OCI-LY3 (cell line): ENCODE measurements around the gene SLC22A3.

ENCODE experiments used
- H2AFZ ChIP-seq: fragments of 200-600, 300-600 bp; shearing (Covaris generic); 2 replicates; pipeline ENCODE4 v1.6.0; 2014; ENCODE audit warnings: antibody characterized with exemption, low read depth, low read length
- H3K27ac ChIP-seq: fragments of 200-600, 300-600 bp; sonication (generic); 2 replicates; pipeline ENCODE4 v1.5.1; 2014; ENCODE audit warnings: mild to moderate bottlenecking, low read length, moderate library complexity, mixed read lengths
- H3K27me3 ChIP-seq: fragments of 200-600, 300-600 bp; sonication (generic); 2 replicates; pipeline ENCODE4 v1.6.1; 2014; ENCODE audit warnings: low read depth, low read length, mixed read lengths
- H3K36me3 ChIP-seq: fragments of 200-600, 300-600 bp; sonication (generic); replicated peaks from 2 replicates; pipeline ENCODE3; 2014; ENCODE audit warnings: low read depth, low read length, mixed read lengths
- H3K4me1 ChIP-seq: fragments of 300-600, 200-600 bp; sonication (generic); 2 replicates; pipeline ENCODE4 v1.6.1; 2014; ENCODE audit warnings: low read length, mixed read lengths
- H3K4me2 ChIP-seq: fragments of 200-600, 300-600 bp; sonication (generic); 2 replicates; pipeline ENCODE4 v1.6.1; 2014; ENCODE audit warnings: low read length, mixed read lengths
- H3K4me3 ChIP-seq: fragments of 300-600, 200-600 bp; sonication (generic); 2 replicates; pipeline ENCODE4 v1.5.1; 2014; ENCODE audit warnings: antibody characterized with exemption, mild to moderate bottlenecking, low read length, moderate library complexity
- H3K79me2 ChIP-seq: fragments of 300-600, 200-600 bp; shearing (Covaris generic); 2 replicates; pipeline ENCODE4 v1.6.1; 2014; ENCODE audit warnings: mild to moderate bottlenecking, low read length, mixed read lengths
- H3K9ac ChIP-seq: fragments of 300-600, 200-600 bp; shearing (Covaris generic); 2 replicates; pipeline ENCODE4 v1.6.0; 2014; ENCODE audit warnings: mild to moderate bottlenecking, low read length, moderate library complexity
- H3K9me3 ChIP-seq: fragments of 200-600, 300-600 bp; shearing (Covaris generic); 2 replicates; pipeline ENCODE4 v1.6.1; 2014; ENCODE audit warnings: low read length, mixed read lengths; ENCODE audit not compliant: insufficient read depth
- H4K20me1 ChIP-seq: fragments of 200-600, 300-600 bp; sonication (generic); 2 replicates; pipeline ENCODE4 v1.6.1; 2016; ENCODE audit warnings: low read length, mixed read lengths; ENCODE audit not compliant: insufficient read depth
- EZH2phosphoT487 ChIP-seq: fragments of 200-600 bp; shearing (Covaris generic); IDR thresholded peaks from 2 replicates; pipeline ENCODE4 v1.6.1; 2018; ENCODE audit warnings: antibody characterized with exemption, mixed run types, low read depth
- TF ChIP-seq, protein P1 (sequence below): fragments of 200-600, 300-600 bp; sonication (generic); IDR thresholded peaks from 2 replicates; pipeline ENCODE4 v1.5.1; 2014; ENCODE audit warnings: antibody characterized with exemption, low read length, low read depth

The SLC22A3 gene

DNA sequence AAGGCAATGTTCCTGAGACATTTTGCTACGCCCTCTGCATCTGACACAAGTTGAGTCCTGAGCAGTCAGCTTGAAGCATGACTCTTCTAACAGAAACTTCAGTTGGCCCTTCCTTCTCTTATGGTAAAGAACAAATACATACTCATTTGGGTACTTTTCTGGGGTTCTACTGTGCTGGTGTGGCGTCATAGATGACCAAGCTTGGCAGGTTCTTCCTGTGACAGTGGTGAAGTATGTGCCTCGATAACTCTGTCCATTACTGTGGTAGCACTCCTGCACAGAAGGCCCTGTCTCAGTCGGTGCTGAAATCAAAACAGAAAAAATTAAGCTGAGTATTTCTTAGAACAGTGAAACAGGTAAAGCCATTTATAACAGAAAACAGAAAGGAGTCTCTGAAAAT is 152.5 kb downstream of the SLC22A3 start:
- TF ChIP-seq, protein P1, sequence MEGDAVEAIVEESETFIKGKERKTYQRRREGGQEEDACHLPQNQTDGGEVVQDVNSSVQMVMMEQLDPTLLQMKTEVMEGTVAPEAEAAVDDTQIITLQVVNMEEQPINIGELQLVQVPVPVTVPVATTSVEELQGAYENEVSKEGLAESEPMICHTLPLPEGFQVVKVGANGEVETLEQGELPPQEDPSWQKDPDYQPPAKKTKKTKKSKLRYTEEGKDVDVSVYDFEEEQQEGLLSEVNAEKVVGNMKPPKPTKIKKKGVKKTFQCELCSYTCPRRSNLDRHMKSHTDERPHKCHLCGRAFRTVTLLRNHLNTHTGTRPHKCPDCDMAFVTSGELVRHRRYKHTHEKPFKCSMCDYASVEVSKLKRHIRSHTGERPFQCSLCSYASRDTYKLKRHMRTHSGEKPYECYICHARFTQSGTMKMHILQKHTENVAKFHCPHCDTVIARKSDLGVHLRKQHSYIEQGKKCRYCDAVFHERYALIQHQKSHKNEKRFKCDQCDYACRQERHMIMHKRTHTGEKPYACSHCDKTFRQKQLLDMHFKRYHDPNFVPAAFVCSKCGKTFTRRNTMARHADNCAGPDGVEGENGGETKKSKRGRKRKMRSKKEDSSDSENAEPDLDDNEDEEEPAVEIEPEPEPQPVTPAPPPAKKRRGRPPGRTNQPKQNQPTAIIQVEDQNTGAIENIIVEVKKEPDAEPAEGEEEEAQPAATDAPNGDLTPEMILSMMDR, result no peak
- no peak for TF ChIP-seq EZH2phosphoT487

More for the DNA sequence above, 152.5 kb downstream of the SLC22A3 start:
- Histone ChIP-seq H3K9ac (no peak overlapping the region), H2AFZ (no peak overlapping the region), H3K9me3 (no peaks in the 10 kb centered on the region), H3K79me2 (no peaks in the 10 kb centered on the region), H3K4me3 (no peak overlapping the region), H3K36me3 (no peaks in the 10 kb centered on the region), H4K20me1 (no peaks in the 10 kb centered on the region), H3K4me2 (no peak overlapping the region), H3K27me3 (0 out of 2 replicates have a peak, but pooled peaks cover 4% of the 10 kb centered on the region), H3K4me1 (no peaks in the 10 kb centered on the region), H3K27ac (no peak overlapping the region)
